GM13976 (cell line): Measurements from ENCODE around the gene MLST8.
"Not testable (repeated sequence)": the region's sequence is repeated elsewhere in the genome, so short reads cannot be mapped to it uniquely, and the experiment has no call there.

Experiments used
- DNase-seq: peaks from one replicate; pipeline ENCODE4 v3.0.0; 2012; ENCODE audit warnings: low spot score
- CTCF ChIP-seq: IDR thresholded peaks from 2 replicates; pipeline ENCODE4 v1.5.1; 2012; ENCODE audit warnings: borderline replicate concordance, mild to moderate bottlenecking; ENCODE audit not compliant: insufficient read depth; ENCODE audit errors: extremely low read depth, missing control alignments, control extremely low read depth
- in situ Hi-C: fragments of 300-500 bp; cut with MboI; formaldehyde crosslinking; loops from one replicate; pipeline ENCODE4 v1.12.0; 2022; ENCODE audit warnings: low sequenced_read_pairs, mixed read lengths, inconsistent platforms; ENCODE audit not compliant: unreplicated experiment

Gene MLST8

GRCh38 chr16:2199621-2200139 is 5.6 kb upstream of the MLST8 start:
- in situ Hi-C loops = no loop called here
- DNase-seq = no peak

GRCh38 chr16:2200313-2200712 is 4.9 kb upstream of the MLST8 start:
- TF ChIP-seq CTCF = no peak
- in situ Hi-C loops = no loop called here
- DNase-seq = no peak

More at GRCh38 chr16:2199621-2200139, 5.6 kb upstream of the MLST8 start:
- TF ChIP-seq CTCF = no peak

- in situ Hi-C loops, DNase-seq: not testable (repeated sequence)
These were observed 2.0 kb upstream of the MLST8 start for GRCh38 chr16:2203119-2203688.

GRCh38 chr16:2204416-2205103 is 694 bp upstream of the MLST8 start:
- TF ChIP-seq CTCF = no peak
- in situ Hi-C loops = no loop called here
- no peak for DNase-seq

- no peak for TF ChIP-seq CTCF
- DNase-seq = no peak
- in situ Hi-C loops = no loop called here
These were observed 686 bp downstream of the MLST8 start for GRCh38 chr16:2205967-2206313.

GRCh38 chr16:2206420-2206779 is 1.1 kb downstream of the MLST8 start:
- DNase-seq = no peak
- in situ Hi-C loops = no loop called here
- TF ChIP-seq CTCF = no peak

- DNase-seq = no peak
- TF ChIP-seq CTCF = no peak
- in situ Hi-C loops = no loop called here
These were observed 1.7 kb downstream of the MLST8 start for GRCh38 chr16:2206780-2207433.
